HG02938 (cell line): ENCODE data around the gene DNAJB5.
"Not testable (repeated sequence)": the region's sequence is repeated elsewhere in the genome, so short reads cannot be mapped to it uniquely, and the experiment has no call there.

ENCODE experiments used
- ATAC-seq: cut with Tn5 transposase; IDR thresholded peaks from one replicate; pipeline ENCODE4 v1.9.1; 2021; ENCODE audit warnings: mild to moderate bottlenecking, moderate library complexity; ENCODE audit not compliant: unreplicated experiment

Gene DNAJB5

DNA sequence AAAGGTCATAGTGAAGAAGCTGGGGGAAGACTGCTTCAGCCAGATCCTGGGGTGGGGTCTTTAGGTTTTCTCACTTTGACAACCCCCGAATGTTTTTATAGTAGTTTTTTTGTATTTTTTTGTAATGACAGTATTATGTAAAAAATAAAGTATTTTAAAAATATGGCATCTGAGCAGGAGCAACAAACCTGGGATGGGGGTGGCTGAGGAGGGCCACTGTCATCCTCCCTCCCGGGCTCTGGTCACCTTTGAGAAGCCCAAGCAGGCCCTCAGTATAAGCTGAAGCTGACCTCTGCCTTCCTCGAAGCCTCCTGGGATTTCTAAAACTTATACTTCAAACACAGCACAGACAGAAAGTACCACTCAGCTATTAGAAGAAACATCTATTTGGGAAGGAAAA, 8.7 kb downstream of the DNAJB5 start:
- ATAC-seq: no peak

DNA sequence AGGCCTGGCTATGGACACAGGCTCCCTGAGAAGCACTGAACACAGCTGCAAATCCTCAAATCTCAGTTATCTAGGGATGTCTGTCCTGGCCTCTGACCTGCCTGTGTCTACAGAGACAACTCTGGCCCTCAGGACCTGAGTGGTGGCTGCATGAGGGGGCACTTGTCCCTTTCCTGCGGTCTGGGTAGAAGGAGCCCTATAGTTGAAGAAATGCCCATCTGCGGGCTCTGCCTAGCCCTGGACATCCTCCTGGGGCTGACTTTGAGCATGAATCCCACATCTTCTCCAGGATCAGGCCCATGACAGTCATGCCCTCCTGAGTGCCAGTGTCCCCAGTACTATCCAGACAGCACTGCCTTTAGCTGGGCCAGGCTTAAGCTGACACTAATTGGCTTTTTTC, 10.0 kb downstream of the DNAJB5 start:
- ATAC-seq: no peak

DNA sequence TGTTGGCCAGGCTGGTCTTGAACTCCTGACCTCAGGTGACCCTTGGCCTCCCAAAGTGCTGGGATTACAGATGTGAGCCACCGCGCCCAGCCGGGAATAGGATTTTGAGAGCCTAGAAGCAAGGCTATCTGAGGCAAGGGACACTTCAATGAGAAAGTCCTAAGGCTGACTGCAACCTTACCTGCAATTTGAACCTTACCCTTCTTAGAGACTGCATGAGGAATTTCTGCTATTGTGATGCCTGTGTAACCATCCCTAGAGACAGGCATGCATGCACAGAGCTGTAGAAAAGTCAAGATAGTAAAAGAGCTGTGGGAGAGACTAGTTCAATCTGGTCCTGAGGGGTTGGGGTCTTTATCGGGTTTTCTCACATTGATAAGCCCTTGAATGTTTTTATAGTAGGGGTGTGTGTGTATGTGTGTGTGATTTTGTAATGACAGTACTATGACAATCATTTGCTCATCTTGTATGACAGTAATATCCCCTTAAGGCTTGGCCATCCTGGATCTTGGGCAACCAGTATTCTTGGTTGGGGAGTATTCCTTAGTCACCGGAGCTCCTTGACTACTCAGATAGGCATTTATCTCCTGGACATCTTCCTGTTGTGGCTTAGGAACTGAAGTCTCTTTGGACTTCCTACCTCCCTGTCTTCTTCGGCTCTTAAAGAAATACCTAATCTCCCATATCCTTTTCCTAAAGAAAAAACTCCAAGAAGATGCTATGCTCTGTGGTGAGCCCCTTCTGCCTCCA, 11.2 kb downstream of the DNAJB5 start:
- ATAC-seq: no peak

GRCh38 chr9:35001285-35001677, 11.7 kb downstream of the DNAJB5 start:
- ATAC-seq: no peak

- no peak for ATAC-seq
These were observed 12.4 kb downstream of the DNAJB5 start for GRCh38 chr9:35001803-35002502.

DNA sequence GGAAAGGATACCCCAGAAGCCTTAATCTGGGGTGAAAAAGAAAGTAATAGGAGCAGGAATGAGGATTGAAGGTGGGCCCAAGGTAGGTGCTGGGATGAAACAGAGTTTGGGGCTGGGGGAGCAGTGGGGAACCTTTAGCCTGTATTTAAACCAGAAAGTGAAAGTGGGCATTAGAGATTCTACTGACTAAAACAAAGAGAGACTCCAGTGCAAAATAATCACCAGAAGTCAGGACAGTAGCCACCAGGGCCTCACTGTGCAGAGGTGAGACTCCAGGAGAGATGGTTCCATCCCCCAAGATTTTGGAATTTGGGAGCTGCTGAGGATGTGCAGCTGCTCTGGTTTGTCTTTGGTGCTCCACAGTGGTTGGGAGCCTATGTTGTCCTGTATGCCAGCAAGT, 13.1 kb downstream of the DNAJB5 start:
- no peak for ATAC-seq

DNA sequence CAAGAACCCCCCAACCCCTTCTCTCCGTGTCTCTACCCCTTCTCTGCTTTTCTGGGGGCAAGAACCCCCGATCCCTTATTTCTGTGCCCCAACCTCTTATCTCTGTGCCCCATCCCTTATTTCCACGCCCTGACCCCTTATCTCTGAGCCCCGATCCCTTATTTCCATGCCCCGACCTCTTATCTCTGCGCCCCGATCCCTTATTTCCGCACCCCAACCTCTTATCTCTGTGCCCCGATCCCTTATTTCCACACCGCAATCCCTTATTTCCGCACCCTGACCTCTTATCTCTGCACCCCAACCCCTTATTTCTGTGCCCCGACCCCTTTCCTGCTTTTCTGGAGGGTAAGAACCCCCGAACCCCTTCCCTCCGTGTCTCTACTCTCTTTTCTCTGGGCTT, 14.8 kb downstream of the DNAJB5 start:
- ATAC-seq: not testable (repeated sequence)

DNA sequence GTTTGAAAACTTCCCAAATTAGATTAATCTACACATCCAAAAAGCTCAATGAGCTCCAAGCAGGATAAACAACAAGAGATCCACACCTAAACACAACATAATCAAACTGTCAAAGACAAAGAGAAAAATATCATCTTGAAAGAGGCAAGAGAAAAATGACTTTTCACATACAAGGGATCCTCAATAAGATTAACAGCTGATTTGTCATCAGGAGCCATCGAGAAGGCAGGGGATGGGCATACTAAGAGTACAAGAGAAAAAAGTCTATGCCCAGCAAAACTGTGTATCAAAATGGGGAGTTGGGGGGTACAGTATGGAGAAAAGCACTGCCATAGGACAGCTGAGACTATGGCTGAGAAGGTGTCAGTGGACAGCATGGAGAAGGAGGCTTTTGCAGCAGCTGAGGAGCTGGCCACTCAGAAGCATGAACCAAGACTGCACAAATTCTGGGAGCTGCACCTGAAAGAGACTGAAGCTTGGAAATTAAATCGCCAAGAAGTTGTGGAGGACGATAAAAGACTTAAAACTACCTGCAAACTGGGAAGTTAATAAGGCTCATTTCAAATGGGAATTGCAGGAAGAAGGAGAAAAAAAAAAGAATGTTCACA, 20.9 kb downstream of the DNAJB5 start:
- no peak for ATAC-seq

GRCh38 chr9:35014517-35014916, 25.0 kb downstream of the DNAJB5 start:
- no peak for ATAC-seq

GRCh38 chr9:35023443-35023842, 33.9 kb downstream of the DNAJB5 start:
- ATAC-seq: not testable (repeated sequence)

- ATAC-seq: no peak
These were observed 37.1 kb downstream of the DNAJB5 start for GRCh38 chr9:35026671-35027070.

- no peak for ATAC-seq
These were observed 37.8 kb downstream of the DNAJB5 start for GRCh38 chr9:35027374-35027773.

GRCh38 chr9:35027860-35028259, 38.3 kb downstream of the DNAJB5 start:
- no peak for ATAC-seq

GRCh38 chr9:35028341-35028740, 38.8 kb downstream of the DNAJB5 start:
- ATAC-seq: no peak

DNA sequence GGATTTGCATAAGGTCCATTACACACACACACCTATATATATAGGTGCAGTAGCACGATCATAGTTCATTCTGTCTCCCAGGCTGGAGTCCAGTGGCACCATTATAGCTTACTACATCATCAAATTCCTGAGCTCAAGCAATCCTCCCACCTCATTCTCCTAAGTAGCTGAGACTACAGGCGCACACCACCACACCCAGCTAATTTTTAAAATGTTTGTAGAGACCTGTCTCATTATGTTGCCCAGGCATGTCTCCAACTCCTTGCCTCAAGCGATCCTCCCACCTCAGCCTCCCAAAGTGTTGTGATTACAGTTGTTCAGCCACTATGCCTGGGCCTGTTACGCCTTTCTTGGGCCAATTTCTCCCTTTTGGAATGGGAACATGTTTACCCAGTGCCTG, 39.7 kb downstream of the DNAJB5 start:
- no peak for ATAC-seq

DNA sequence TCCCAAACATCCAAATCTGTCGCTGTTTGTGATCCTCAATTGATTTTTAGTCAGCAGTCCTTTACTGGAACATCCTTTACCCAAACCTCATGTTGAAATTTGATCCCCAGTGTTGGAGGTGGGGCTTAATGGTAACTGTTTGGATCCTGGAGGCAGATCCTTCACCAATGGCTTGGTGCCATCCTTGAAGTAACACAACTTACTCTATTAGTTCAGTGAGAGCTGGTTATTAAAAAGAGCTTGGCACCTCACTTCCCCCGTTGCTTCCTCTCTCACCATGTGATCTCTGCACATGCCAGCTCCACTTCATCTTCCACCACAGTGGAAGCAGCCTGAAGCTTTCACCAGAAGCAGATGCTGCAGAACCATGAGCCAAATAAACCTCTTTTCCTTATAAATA, 40.3 kb downstream of the DNAJB5 start:
- no peak for ATAC-seq

- ATAC-seq: no peak
These were observed 43.6 kb downstream of the DNAJB5 start for GRCh38 chr9:35033101-35033500.

DNA sequence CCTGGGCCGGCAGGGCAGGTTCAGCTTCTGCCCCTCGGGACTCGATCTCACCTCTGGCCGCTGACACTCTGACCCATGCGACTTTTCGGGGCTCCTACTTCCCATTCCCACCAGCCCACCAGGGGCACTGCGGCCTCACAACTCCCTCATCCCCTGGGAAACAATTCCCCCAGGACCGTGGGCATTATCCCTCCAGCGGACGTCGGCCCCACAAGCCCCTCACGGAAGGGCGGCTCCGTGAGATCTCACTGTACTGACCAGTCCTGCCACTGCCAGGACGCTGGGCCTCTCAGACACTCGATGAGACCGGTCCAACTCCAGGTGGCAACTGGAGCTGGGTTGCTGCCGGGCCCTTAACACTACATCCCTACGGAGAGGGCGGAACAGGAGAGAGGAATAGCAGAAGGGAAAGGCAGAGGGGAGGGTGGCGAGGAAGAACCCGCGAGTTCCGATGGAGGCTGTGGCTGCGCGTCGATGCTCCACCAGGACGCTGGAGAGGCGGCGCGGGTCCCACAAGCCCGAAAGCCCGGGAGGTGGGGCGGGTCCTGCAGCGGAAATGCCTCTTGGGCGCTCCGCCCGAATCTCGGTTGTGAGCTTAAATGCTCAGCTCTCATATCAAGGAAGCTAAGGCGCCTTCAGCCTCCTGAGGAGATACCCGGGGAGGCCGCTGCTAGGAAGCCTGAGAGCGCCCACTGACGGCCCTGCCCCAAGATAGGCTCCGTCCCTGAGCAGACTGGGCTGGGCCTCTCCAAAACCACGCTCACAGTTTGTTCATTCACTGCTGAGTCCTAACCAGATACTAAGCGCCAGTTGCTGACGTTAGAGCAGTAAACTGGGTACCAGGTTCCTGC, 46.5 kb downstream of the DNAJB5 start:
- no peak for ATAC-seq

DNA sequence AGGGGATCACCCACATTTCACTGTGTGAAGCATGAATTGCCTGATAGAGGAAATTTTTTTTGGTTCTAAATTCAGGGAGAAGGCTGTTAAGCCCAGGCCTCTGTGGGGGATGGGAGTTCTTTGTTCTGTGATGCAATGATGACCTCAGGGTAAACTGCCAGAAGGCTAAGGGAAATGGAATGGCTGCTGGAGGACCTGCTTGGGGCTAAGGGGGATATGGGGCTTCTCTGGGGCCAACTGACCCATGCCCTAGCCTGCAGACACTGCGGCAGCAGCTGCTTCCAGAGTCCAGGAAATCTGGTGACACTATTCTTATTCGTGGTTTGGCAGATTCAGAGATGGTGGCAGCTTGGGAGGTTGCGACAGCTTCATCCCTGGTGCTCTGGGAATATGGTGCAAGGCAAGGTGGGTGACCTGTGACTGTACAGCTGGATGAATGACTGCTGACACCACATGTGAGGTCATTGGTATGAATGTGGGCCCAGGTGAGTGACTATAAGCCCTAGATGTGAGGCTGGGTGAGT, 52.6 kb downstream of the DNAJB5 start:
- ATAC-seq: no peak

- ATAC-seq: no peak
These were observed 53.5 kb downstream of the DNAJB5 start for GRCh38 chr9:35042891-35043545.
